ENCODE data around the gene SLC41A1. TPM values are rescaled to one million over a fixed set of nuclear protein-coding genes. Genes with fewer than 3 reads are reported as not detected.
A peak's percentile ranks its signal among the peaks of the same experiment; 100 is the strongest.

Gene SLC41A1
- total RNA-seq, 2 experiments from 2014 or later = 32.1 to 33.9 TPM

- peaks cover 9% of the 10 kb centered on the region for H3K4me1 Mint-ChIP-seq (ENCODE audit: low read depth)
- DNase-seq = no peak
- no peak overlapping the region for H3K4me3 Mint-ChIP-seq
- CTCF ChIA-PET = interaction anchor here (0.6 to 2.3 kb wide), 5 partner anchors 9 to 129 kb away, joined by 3 to 40 read pairs (median 10); no protein-coding TSS in a partner anchor
- no peaks in the 10 kb centered on the region for H3K27me3 Mint-ChIP-seq (ENCODE audit: low read depth)
- no peak overlapping the region for H3K27ac Mint-ChIP-seq
- no peaks in the 10 kb centered on the region for H3K9me3 Mint-ChIP-seq
- intact Hi-C loops (cut with micrococcal nuclease) = loop anchor here (2.0 kb wide), 1 partner anchor 73 kb away; no protein-coding TSS in a partner anchor
- H3K36me3 Mint-ChIP-seq (ENCODE audit: low read depth) = no peaks in the 10 kb centered on the region
Observed at GRCh38 chr1:205783433-205783795, 29.6 kb downstream of the SLC41A1 start.

GRCh38 chr1:205782627-205783432 is 30.2 kb downstream of the SLC41A1 start:
- Mint-ChIP-seq H3K36me3 (ENCODE audit: low read depth) (no peaks in the 10 kb centered on the region), H3K9me3 (no peaks in the 10 kb centered on the region), H3K27ac (no peak overlapping the region), H3K4me3 (no peak overlapping the region), H3K4me1 (ENCODE audit: low read depth) (peaks cover 9% of the 10 kb centered on the region), H3K27me3 (ENCODE audit: low read depth) (no peaks in the 10 kb centered on the region)
- DNase-seq = peak; percentile 46
- CTCF ChIA-PET = interaction anchor here (0.6 to 2.3 kb wide), 11 partner anchors 9 to 194 kb away, joined by 3 to 40 read pairs (median 5); no protein-coding TSS in a partner anchor
- intact Hi-C loops (cut with micrococcal nuclease) = loop anchor here (1.0 to 2.0 kb wide), 2 partner anchors 72 to 125 kb away; no protein-coding TSS in a partner anchor

- DNase-seq = no peak
Observed at GRCh38 chr1:205780335-205780734, 32.7 kb downstream of the SLC41A1 start.

GRCh38 chr1:205777994-205778393 is 35.0 kb downstream of the SLC41A1 start:
- CTCF ChIA-PET = interaction anchor here (0.9 to 2.5 kb wide), 4 partner anchors 10 to 119 kb away, joined by 3 to 6 read pairs (median 4); no protein-coding TSS in a partner anchor
- intact Hi-C loops (cut with micrococcal nuclease) = loop anchor here (10.0 kb wide), 2 partner anchors 463 to 493 kb away; no protein-coding TSS in a partner anchor
- H3K4me3 Mint-ChIP-seq = no peak overlapping the region
- H3K27ac Mint-ChIP-seq = no peak overlapping the region
- DNase-seq = no peak
- H3K36me3 Mint-ChIP-seq (ENCODE audit: low read depth) = peaks cover 1% of the 10 kb centered on the region
- H3K27me3 Mint-ChIP-seq (ENCODE audit: low read depth) = no peaks in the 10 kb centered on the region
- H3K9me3 Mint-ChIP-seq = no peaks in the 10 kb centered on the region
- peaks cover 35% of the 10 kb centered on the region for H3K4me1 Mint-ChIP-seq (ENCODE audit: low read depth)

More at GRCh38 chr1:205780335-205780734, 32.7 kb downstream of the SLC41A1 start:
- Mint-ChIP-seq H3K9me3 (no peaks in the 10 kb centered on the region), H3K27me3 (ENCODE audit: low read depth) (no peaks in the 10 kb centered on the region), H3K4me1 (ENCODE audit: low read depth) (peaks cover 20% of the 10 kb centered on the region), H3K27ac (no peak overlapping the region), H3K36me3 (ENCODE audit: low read depth) (peaks cover under 1% of the 10 kb centered on the region), H3K4me3 (no peak overlapping the region)
- intact Hi-C loops (cut with micrococcal nuclease) = no loop called here
- CTCF ChIA-PET = no interaction called here

- peaks cover 50% of the 10 kb centered on the region for H3K4me1 Mint-ChIP-seq (ENCODE audit: low read depth)
- CTCF ChIA-PET = interaction anchor here (0.6 to 2.5 kb wide), 5 partner anchors 9 to 202 kb away, joined by 3 to 7 read pairs (median 6); no protein-coding TSS in a partner anchor
- H3K27me3 Mint-ChIP-seq (ENCODE audit: low read depth) = no peaks in the 10 kb centered on the region
- H3K9me3 Mint-ChIP-seq = no peaks in the 10 kb centered on the region
- intact Hi-C loops (cut with micrococcal nuclease) = loop anchor here (1.0 to 10.0 kb wide), 7 partner anchors 25 to 491 kb away; partner anchors contain the start of genes NUCKS1 and SLC41A1
- H3K27ac Mint-ChIP-seq = peak overlapping the region; percentile 94
- H3K36me3 Mint-ChIP-seq (ENCODE audit: low read depth) = peaks cover 8% of the 10 kb centered on the region
- peak overlapping the region; percentile 83 for H3K4me3 Mint-ChIP-seq
- no peak for DNase-seq
Observed at GRCh38 chr1:205775717-205776056, 37.3 kb downstream of the SLC41A1 start.

GRCh38 chr1:205775015-205775716 is 37.8 kb downstream of the SLC41A1 start, which contains the start of gene RAB29:
Gene RAB29, minus strand, starts transcription at chr1:205775482. Its CDS starts 526 bp downstream, at chr1:205774956.
- DNase-seq = peak; percentile 93
- Mint-ChIP-seq H3K4me3 (peak within 1 kb of the TSS; percentile 83), H3K27ac (peak within 1 kb of the TSS; percentile 94), H3K9me3 (no peaks in the 10 kb centered on the region), H3K4me1 (ENCODE audit: low read depth) (peaks cover 53% of the 10 kb centered on the region), H3K27me3 (ENCODE audit: low read depth) (no peaks in the 10 kb centered on the region), H3K36me3 (ENCODE audit: low read depth) (peaks cover 13% of the 10 kb centered on the region)
- CTCF ChIA-PET = interaction anchor here (0.9 to 2.0 kb wide), 4 partner anchors 63 to 202 kb away, joined by 4 to 7 read pairs (median 4); no protein-coding TSS in a partner anchor
- intact Hi-C loops (cut with micrococcal nuclease) = loop anchor here (1.0 to 10.0 kb wide), 7 partner anchors 25 to 490 kb away; partner anchors contain the start of genes NUCKS1 and SLC41A1

GRCh38 chr1:205774198-205775014 is 38.6 kb downstream of the SLC41A1 start:
- Mint-ChIP-seq H3K4me1 (ENCODE audit: low read depth) (peaks cover 56% of the 10 kb centered on the region), H3K27ac (peak overlapping the region; percentile 94), H3K9me3 (no peaks in the 10 kb centered on the region), H3K36me3 (ENCODE audit: low read depth) (peaks cover 21% of the 10 kb centered on the region), H3K27me3 (ENCODE audit: low read depth) (no peaks in the 10 kb centered on the region), H3K4me3 (peak overlapping the region; percentile 83)
- CTCF ChIA-PET = interaction anchor here (0.7 to 3.9 kb wide), 7 partner anchors 8 to 1135 kb away, joined by 3 to 18 read pairs (median 5); no protein-coding TSS in a partner anchor
- intact Hi-C loops (cut with micrococcal nuclease) = loop anchor here (1.0 to 10.0 kb wide), 9 partner anchors 24 to 803 kb away; partner anchors contain the start of genes NUCKS1 and SLC41A1
- DNase-seq = peak; percentile 58

GRCh38 chr1:205772607-205773032 is 40.4 kb downstream of the SLC41A1 start:
- peak overlapping the region; percentile 43 for H3K27ac Mint-ChIP-seq
- no peaks in the 10 kb centered on the region for H3K9me3 Mint-ChIP-seq
- peak; percentile 53 for DNase-seq
- CTCF ChIA-PET = interaction anchor here (0.6 to 3.9 kb wide), 10 partner anchors 9 to 114 kb away, joined by 4 to 18 read pairs (median 6); partner anchors contain the start of gene NUCKS1
- peaks cover 26% of the 10 kb centered on the region for H3K36me3 Mint-ChIP-seq (ENCODE audit: low read depth)
- H3K4me1 Mint-ChIP-seq (ENCODE audit: low read depth) = peaks cover 61% of the 10 kb centered on the region
- intact Hi-C loops (cut with micrococcal nuclease) = loop anchor here (1.0 to 10.0 kb wide), 8 partner anchors 8 to 805 kb away; no protein-coding TSS in a partner anchor
- peak overlapping the region; percentile 83 for H3K4me3 Mint-ChIP-seq
- H3K27me3 Mint-ChIP-seq (ENCODE audit: low read depth) = no peaks in the 10 kb centered on the region

GRCh38 chr1:205770618-205771017 is 42.4 kb downstream of the SLC41A1 start:
- no peak for DNase-seq
- Mint-ChIP-seq H3K4me1 (ENCODE audit: low read depth) (peaks cover 62% of the 10 kb centered on the region), H3K27me3 (ENCODE audit: low read depth) (no peaks in the 10 kb centered on the region), H3K27ac (peak overlapping the region; percentile 44), H3K4me3 (no peak overlapping the region), H3K9me3 (no peaks in the 10 kb centered on the region), H3K36me3 (ENCODE audit: low read depth) (peaks cover 26% of the 10 kb centered on the region)
- CTCF ChIA-PET = interaction anchor here (1.2 kb wide), 1 partner anchor 31 kb away, joined by 3 read pairs; no protein-coding TSS in a partner anchor
- intact Hi-C loops (cut with micrococcal nuclease) = loop anchor here (5.0 to 10.0 kb wide), 4 partner anchors 178 to 807 kb away; no protein-coding TSS in a partner anchor

- no peaks in the 10 kb centered on the region for H3K9me3 Mint-ChIP-seq
- H3K4me1 Mint-ChIP-seq (ENCODE audit: low read depth) = peaks cover 61% of the 10 kb centered on the region
- intact Hi-C loops (cut with micrococcal nuclease) = loop anchor here (5.0 to 10.0 kb wide), 4 partner anchors 178 to 807 kb away; no protein-coding TSS in a partner anchor
Observed at GRCh38 chr1:205769641-205770365, 43.2 kb downstream of the SLC41A1 start.

More at GRCh38 chr1:205769641-205770365, 43.2 kb downstream of the SLC41A1 start:
- H3K27ac Mint-ChIP-seq = no peak overlapping the region
- H3K4me3 Mint-ChIP-seq = no peak overlapping the region
- CTCF ChIA-PET = interaction anchor here (1.2 kb wide), 1 partner anchor 30 kb away, joined by 3 read pairs; no protein-coding TSS in a partner anchor
- DNase-seq = no peak
- H3K27me3 Mint-ChIP-seq (ENCODE audit: low read depth) = no peaks in the 10 kb centered on the region
- peaks cover 25% of the 10 kb centered on the region for H3K36me3 Mint-ChIP-seq (ENCODE audit: low read depth)
